DMS153 (cell line): Measurements from ENCODE around the gene GSTM3.
"Not testable (repeated sequence)": the region's sequence is repeated elsewhere in the genome, so short reads cannot be mapped to it uniquely, and the experiment has no call there.

Experiments used
- DNase-seq: peaks from one replicate; lab custom pipeline; 2025; lab: John Stamatoyannopoulos, UW

GSTM3 gene

GRCh38 chr1:109775398-109775797, 34.6 kb upstream of the GSTM3 start:
- DNase-seq: no peak

- no peak for DNase-seq
Measured at GRCh38 chr1:109773900-109774485, 33.2 kb upstream of the GSTM3 start.

GRCh38 chr1:109773203-109773899, 32.5 kb upstream of the GSTM3 start:
- DNase-seq: peak; percentile 79

- DNase-seq: no peak
Measured at GRCh38 chr1:109772658-109773202, 31.9 kb upstream of the GSTM3 start.

- no peak for DNase-seq
Measured at GRCh38 chr1:109771712-109772657, 31.1 kb upstream of the GSTM3 start.

GRCh38 chr1:109770331-109771095, 29.7 kb upstream of the GSTM3 start:
- no peak for DNase-seq

- no peak for DNase-seq
Measured at GRCh38 chr1:109769330-109770078, 28.7 kb upstream of the GSTM3 start.

- DNase-seq: no peak
Measured at GRCh38 chr1:109768820-109769219, 28.0 kb upstream of the GSTM3 start.

- DNase-seq: no peak
Measured at GRCh38 chr1:109768335-109768650, 27.5 kb upstream of the GSTM3 start.

GRCh38 chr1:109767637-109768334, 26.9 kb upstream of the GSTM3 start:
- no peak for DNase-seq

GRCh38 chr1:109766991-109767636, 26.3 kb upstream of the GSTM3 start:
- DNase-seq: not testable (repeated sequence)

GRCh38 chr1:109765896-109766615, 25.2 kb upstream of the GSTM3 start:
- no peak for DNase-seq

GRCh38 chr1:109765483-109765815, 24.6 kb upstream of the GSTM3 start:
- DNase-seq: no peak

GRCh38 chr1:109764561-109765482, 24.0 kb upstream of the GSTM3 start:
- DNase-seq: no peak

GRCh38 chr1:109763646-109764415, 23.0 kb upstream of the GSTM3 start, which contains the start of gene EPS8L3:
Gene EPS8L3, minus strand, starts transcription at chr1:109763923. Its CDS starts 2,174 bp downstream, at chr1:109761749.
- no peak for DNase-seq

GRCh38 chr1:109762821-109763645, 22.2 kb upstream of the GSTM3 start:
- no peak for DNase-seq
